Astrocyte (in vitro differentiated cells and primary cell): ENCODE data around the gene FAM228A.

Experiments used
- CTCF ChIP-seq: IDR thresholded peaks from 2 replicates; pipeline ENCODE4 v1.5.1; 2011; ENCODE audit warnings: low read depth, mild to moderate bottlenecking, inconsistent platforms, low read length, moderate library complexity; ENCODE audit not compliant: insufficient read depth
- EZH2 ChIP-seq: IDR thresholded peaks from 2 replicates; pipeline ENCODE4 v1.6.1; 2012; ENCODE audit warnings: mild to moderate bottlenecking, low read length, inconsistent platforms; ENCODE audit not compliant: insufficient read depth

GRCh38 chr2:24207359-24207758, 32.5 kb downstream of the FAM228A start:
- TF ChIP-seq CTCF (no peak), EZH2 (no peak)
